RWPE2 (cell line): Measurements from ENCODE around the gene SLIT3.

Source experiments
- ATAC-seq: fragments of 200-7000 bp; cut with Tn5 transposase; 3 replicates; pipeline ENCODE4 v1.9.1; 2021; ENCODE audit warnings: low read depth
- DNase-seq: peaks from one replicate; pipeline ENCODE4 v3.0.0-alpha.2; 2020; ENCODE audit warnings: low spot score
- H3K27ac ChIP-seq: fragments of 450-650 bp; 2 replicates; pipeline ENCODE4 v1.5.1; 2017; ENCODE audit warnings: mild to moderate bottlenecking; ENCODE audit not compliant: poor library complexity, severe bottlenecking
- H3K27me3 ChIP-seq: fragments of 250-450 bp; sonication (Bioruptor Pico); 2 replicates; pipeline ENCODE4 v1.5.1; 2021; ENCODE audit warnings: mild to moderate bottlenecking, moderate library complexity; ENCODE audit not compliant: insufficient read depth, poor library complexity, severe bottlenecking
- H3K36me3 ChIP-seq: fragments of 250-450 bp; sonication (Bioruptor Pico); 2 replicates; pipeline ENCODE4 v1.5.1; 2020; ENCODE audit warnings: low read depth, mild to moderate bottlenecking, moderate library complexity
- H3K4me1 ChIP-seq: fragments of 250-450 bp; sonication (Bioruptor Pico); 2 replicates; pipeline ENCODE4 v1.5.1; 2021; ENCODE audit warnings: mild to moderate bottlenecking, moderate library complexity; ENCODE audit not compliant: insufficient read depth, poor library complexity, severe bottlenecking
- H3K4me3 ChIP-seq: fragments of 250-450 bp; sonication (Bioruptor Pico); 2 replicates; pipeline ENCODE4 v1.5.1; 2021; ENCODE audit warnings: mild to moderate bottlenecking, moderate library complexity; ENCODE audit not compliant: severe bottlenecking
- H3K9me3 ChIP-seq: fragments of 250-450 bp; sonication (Bioruptor Pico); 2 replicates; pipeline ENCODE4 v1.5.1; 2021; ENCODE audit warnings: mild to moderate bottlenecking, moderate library complexity; ENCODE audit not compliant: severe bottlenecking
- TF ChIP-seq, protein P1 (sequence below): fragments of 450-650 bp; IDR thresholded peaks from one replicate; pipeline ENCODE4 v1.5.1; 2017; ENCODE audit warnings: mild to moderate bottlenecking, moderate library complexity; ENCODE audit not compliant: poor library complexity, severe bottlenecking

SLIT3 gene

DNA sequence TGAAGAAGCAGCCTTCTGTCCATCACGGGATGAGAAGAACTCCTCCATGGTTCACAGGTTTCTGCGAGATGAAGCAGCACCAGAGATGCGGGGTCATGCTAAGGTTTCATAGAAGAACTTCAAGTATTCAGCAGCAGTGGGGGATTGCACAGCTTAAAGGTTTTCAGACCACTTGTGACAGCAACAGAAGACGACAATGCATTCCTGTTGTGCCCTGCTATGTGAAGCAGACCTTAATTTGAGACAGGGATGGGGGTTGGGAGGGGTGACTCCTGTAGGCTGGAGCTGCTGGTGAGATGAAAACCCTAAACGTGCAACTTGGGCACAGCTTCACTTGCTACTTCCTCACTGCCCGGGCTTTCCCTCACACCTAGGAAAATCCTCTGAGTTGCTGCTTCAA lies 256.0 kb downstream of the SLIT3 start:
- TF ChIP-seq, protein P1, sequence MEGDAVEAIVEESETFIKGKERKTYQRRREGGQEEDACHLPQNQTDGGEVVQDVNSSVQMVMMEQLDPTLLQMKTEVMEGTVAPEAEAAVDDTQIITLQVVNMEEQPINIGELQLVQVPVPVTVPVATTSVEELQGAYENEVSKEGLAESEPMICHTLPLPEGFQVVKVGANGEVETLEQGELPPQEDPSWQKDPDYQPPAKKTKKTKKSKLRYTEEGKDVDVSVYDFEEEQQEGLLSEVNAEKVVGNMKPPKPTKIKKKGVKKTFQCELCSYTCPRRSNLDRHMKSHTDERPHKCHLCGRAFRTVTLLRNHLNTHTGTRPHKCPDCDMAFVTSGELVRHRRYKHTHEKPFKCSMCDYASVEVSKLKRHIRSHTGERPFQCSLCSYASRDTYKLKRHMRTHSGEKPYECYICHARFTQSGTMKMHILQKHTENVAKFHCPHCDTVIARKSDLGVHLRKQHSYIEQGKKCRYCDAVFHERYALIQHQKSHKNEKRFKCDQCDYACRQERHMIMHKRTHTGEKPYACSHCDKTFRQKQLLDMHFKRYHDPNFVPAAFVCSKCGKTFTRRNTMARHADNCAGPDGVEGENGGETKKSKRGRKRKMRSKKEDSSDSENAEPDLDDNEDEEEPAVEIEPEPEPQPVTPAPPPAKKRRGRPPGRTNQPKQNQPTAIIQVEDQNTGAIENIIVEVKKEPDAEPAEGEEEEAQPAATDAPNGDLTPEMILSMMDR: no peak
- ATAC-seq: no peak
- Histone ChIP-seq H3K27ac (no peak overlapping the region), H3K4me3 (no peak overlapping the region), H3K9me3 (no peaks in the 10 kb centered on the region), H3K4me1 (no peaks in the 10 kb centered on the region), H3K27me3 (no peaks in the 10 kb centered on the region), H3K36me3 (no peaks in the 10 kb centered on the region)
- DNase-seq: no peak

DNA sequence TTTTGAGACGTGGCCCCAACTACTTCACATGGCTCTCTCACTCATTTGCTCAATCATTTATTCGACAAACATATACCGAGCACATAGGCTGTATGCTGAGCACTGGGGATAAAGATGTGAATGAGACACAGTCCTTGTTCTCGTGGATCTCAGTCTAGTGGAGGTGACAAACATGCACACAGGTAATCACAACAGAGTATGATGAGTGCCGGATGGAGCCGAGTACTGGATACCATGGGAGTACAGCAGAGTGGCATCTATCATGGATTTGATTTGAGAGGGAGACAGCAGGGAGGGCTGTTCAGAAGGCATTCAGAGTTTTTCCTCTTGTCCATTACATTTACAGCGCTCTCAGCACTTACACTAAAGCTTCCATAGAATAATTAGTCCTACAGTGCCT lies 259.8 kb downstream of the SLIT3 start:
- no peak overlapping the region for H3K27ac ChIP-seq
- no peaks in the 10 kb centered on the region for H3K27me3 ChIP-seq
- TF ChIP-seq, protein P1: no peak
- H3K9me3 ChIP-seq: no peaks in the 10 kb centered on the region
- H3K4me1 ChIP-seq: no peaks in the 10 kb centered on the region
- no peak overlapping the region for H3K4me3 ChIP-seq
- no peaks in the 10 kb centered on the region for H3K36me3 ChIP-seq
- ATAC-seq: no peak
- no peak for DNase-seq

DNA sequence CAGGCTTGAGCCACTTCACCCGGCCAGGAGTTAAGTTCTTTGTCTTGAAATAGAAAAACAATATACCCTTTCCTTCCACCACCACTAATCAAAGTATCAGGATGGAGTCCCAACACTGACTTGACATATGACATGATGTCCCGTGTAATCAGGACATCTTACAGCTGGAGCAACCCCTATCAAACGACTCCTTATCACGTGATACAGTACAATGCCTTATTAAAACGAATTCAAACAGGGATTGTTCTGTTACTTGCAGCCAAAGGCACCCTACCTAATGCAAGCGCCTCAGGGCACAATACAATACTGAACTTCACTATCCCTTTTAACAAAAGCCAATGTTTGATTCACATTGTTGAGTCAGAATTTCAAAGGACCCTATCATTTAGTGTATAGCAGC lies 261.3 kb downstream of the SLIT3 start:
- TF ChIP-seq, protein P1: no peak
- no peaks in the 10 kb centered on the region for H3K4me1 ChIP-seq
- H3K36me3 ChIP-seq: no peaks in the 10 kb centered on the region
- ATAC-seq: no peak
- no peaks in the 10 kb centered on the region for H3K9me3 ChIP-seq
- no peak overlapping the region for H3K4me3 ChIP-seq
- no peak for DNase-seq
- no peaks in the 10 kb centered on the region for H3K27me3 ChIP-seq
- no peak overlapping the region for H3K27ac ChIP-seq

DNA sequence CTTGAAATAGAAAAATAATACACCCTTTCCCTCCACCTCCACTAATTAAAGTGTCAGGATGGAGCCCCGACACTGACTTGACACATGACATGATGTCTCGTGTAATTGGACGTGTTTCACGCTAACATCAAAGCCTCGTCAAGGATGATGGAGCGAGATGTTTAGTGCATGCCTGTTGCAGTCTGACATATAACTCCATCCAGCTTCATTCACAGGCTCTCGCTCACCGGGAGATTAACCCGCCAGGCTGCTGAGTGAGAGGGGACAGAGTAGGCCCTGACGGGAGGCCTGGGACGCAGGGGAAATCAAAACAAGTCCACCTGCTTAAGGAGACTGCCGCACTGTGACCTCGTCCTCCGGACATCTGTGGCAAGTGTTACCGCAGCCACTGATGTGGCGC lies 263.5 kb downstream of the SLIT3 start:
- H3K27ac ChIP-seq: no peak overlapping the region

DNA sequence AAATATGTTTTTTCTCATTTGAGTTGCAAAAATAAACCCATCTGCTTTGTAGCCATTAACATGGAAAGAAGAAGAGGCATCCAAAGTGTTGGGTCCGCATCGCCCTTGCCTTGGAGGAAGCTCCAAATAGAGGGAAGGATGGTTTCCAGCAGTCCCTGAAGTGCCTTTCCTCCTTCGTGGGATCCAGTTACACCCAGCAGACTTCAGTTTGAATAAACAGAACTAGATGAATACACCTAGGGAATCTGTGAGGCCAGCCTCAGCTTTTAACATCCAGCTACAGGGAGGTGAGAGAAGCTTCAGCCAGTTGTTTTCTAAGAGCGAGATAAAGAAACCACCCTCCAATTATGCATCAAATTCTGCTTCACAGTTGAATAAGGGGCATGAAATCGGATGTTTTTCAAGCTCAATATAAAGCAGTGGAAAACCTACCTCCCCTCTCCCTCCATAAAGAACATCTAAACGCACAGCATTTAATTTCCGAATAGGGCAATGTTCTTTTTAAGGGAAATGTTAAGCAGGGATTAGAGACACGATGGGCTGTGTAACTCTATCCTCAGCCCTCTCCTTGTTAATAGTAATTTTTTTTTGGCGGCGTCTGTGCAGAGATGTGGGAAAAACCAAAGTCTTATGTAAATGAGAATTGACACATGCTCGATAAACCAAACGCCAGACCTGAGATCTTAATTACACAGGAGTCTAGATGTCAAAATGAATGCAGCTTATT lies 264.7 kb downstream of the SLIT3 start:
- Histone ChIP-seq H3K27me3 (no peaks in the 10 kb centered on the region), H3K4me3 (no peak overlapping the region), H3K36me3 (no peaks in the 10 kb centered on the region), H3K4me1 (no peaks in the 10 kb centered on the region), H3K27ac (no peak overlapping the region), H3K9me3 (no peaks in the 10 kb centered on the region)
- TF ChIP-seq, protein P1: no peak
- ATAC-seq (no peak), DNase-seq (no peak)

More for the DNA sequence above, 263.5 kb downstream of the SLIT3 start:
- DNase-seq (no peak), ATAC-seq (no peak)
- no peaks in the 10 kb centered on the region for H3K27me3 ChIP-seq
- H3K4me1 ChIP-seq: no peaks in the 10 kb centered on the region
- H3K4me3 ChIP-seq: no peak overlapping the region
- TF ChIP-seq, protein P1: no peak
- no peaks in the 10 kb centered on the region for H3K9me3 ChIP-seq
- no peaks in the 10 kb centered on the region for H3K36me3 ChIP-seq
